Thyroid gland (tissue), 4 donors: ENCODE data around the gene COL23A1.

Source experiments
- POLR2A ChIP-seq, 2 donors: fragments of 450-650 bp; IDR thresholded peaks; one replicate each; pipeline ENCODE4 v1.6.1; 2017; ENCODE audit warnings: antibody characterized with exemption in 2 of 2, mild to moderate bottlenecking in 2 of 2, moderate library complexity in 1 of 2
- TF ChIP-seq, protein P1 (sequence below), 6 experiments: fragments of 200-600 bp in 3 of 6; fragments of 450-650 bp in 3 of 6; sonication (generic) in 3 of 6; IDR thresholded peaks; one replicate each; pipeline ENCODE4 v1.5.1; 2016 to 2019; ENCODE audit warnings: antibody characterized with exemption in 6 of 6, mild to moderate bottlenecking in 2 of 6, inconsistent platforms in 1 of 6, moderate library complexity in 1 of 6

- TF ChIP-seq, protein P1, sequence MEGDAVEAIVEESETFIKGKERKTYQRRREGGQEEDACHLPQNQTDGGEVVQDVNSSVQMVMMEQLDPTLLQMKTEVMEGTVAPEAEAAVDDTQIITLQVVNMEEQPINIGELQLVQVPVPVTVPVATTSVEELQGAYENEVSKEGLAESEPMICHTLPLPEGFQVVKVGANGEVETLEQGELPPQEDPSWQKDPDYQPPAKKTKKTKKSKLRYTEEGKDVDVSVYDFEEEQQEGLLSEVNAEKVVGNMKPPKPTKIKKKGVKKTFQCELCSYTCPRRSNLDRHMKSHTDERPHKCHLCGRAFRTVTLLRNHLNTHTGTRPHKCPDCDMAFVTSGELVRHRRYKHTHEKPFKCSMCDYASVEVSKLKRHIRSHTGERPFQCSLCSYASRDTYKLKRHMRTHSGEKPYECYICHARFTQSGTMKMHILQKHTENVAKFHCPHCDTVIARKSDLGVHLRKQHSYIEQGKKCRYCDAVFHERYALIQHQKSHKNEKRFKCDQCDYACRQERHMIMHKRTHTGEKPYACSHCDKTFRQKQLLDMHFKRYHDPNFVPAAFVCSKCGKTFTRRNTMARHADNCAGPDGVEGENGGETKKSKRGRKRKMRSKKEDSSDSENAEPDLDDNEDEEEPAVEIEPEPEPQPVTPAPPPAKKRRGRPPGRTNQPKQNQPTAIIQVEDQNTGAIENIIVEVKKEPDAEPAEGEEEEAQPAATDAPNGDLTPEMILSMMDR (IDR thresholded peaks at IDR 0.05): no peak
- no peak for TF ChIP-seq POLR2A (IDR thresholded peaks at IDR 0.05)
These were observed 12.6 kb upstream of the COL23A1 start for GRCh38 chr5:178602752-178603151.
